SH-SY5Y (cell line): ENCODE measurements around the gene NPPA.

ENCODE experiments used
- GATA2 ChIP-seq: IDR thresholded peaks from 2 replicates; pipeline ENCODE4 v1.6.1; 2011; ENCODE audit warnings: mild to moderate bottlenecking, low read depth, low read length
- GATA3 ChIP-seq: IDR thresholded peaks from 2 replicates; pipeline ENCODE4 v1.6.1; 2011; ENCODE audit warnings: low read depth, mild to moderate bottlenecking, low read length, moderate library complexity

DNA sequence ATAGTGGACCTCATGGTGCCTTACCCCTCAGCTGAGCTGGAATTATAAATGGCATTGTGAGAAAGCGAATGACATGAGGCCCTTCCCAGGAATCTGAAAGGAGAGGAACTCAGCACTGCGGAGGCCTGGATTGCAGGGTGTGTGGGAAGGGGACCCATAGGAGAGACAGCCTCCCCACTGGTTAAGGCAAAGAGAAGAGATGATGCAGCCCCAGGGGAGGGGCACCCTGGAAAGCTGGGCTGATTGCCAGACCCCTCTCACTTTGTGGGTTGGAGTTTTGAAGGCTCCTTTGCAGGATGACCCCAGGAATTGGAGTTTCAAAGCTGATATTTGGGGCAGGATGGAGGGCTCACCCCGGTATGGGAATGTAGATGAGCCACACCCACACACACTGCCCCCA lies 9.1 kb upstream of the NPPA start:
- no peak for TF ChIP-seq GATA3
- TF ChIP-seq GATA2, result no peak
